OCI-LY1 (cell line): ENCODE results near the gene NKTR.

ENCODE experiments used
- H2AFZ ChIP-seq: fragments of 200-600 bp; sonication (generic), shearing (Covaris generic); 2 replicates; pipeline ENCODE4 v1.6.0; 2014; ENCODE audit warnings: antibody characterized with exemption, mild to moderate bottlenecking, low read length
- H3F3A ChIP-seq: fragments of 200-600 bp; sonication (generic), shearing (Covaris generic); 2 replicates; pipeline ENCODE4 v1.6.0; 2014; ENCODE audit warnings: mild to moderate bottlenecking, antibody characterized with exemption, low read length, moderate library complexity; ENCODE audit not compliant: insufficient read depth
- H3K27ac ChIP-seq: fragments of 200-600 bp; sonication (generic); 2 replicates; pipeline ENCODE4 v1.5.1; 2014; ENCODE audit warnings: low read length, mixed run types, mild to moderate bottlenecking, low read depth; ENCODE audit not compliant: poor library complexity, severe bottlenecking
- H3K27me3 ChIP-seq: fragments of 200-600 bp; sonication (generic); 2 replicates; pipeline ENCODE4 v1.6.0; 2014; ENCODE audit warnings: antibody characterized with exemption, mild to moderate bottlenecking, low read length, moderate library complexity; ENCODE audit not compliant: insufficient read depth
- H3K36me3 ChIP-seq: fragments of 200-600 bp; sonication (generic); 2 replicates; pipeline ENCODE4 v1.6.1; 2014; ENCODE audit warnings: mild to moderate bottlenecking, antibody characterized with exemption, low read length, moderate library complexity, mixed read lengths; ENCODE audit not compliant: insufficient read depth
- H3K4me1 ChIP-seq: fragments of 200-600 bp; sonication (generic); 2 replicates; pipeline ENCODE4 v1.5.1; 2014; ENCODE audit warnings: mild to moderate bottlenecking, low read length, moderate library complexity; ENCODE audit not compliant: insufficient read depth, severe bottlenecking
- H3K4me2 ChIP-seq: fragments of 200-600 bp; sonication (generic), shearing (Covaris generic); 2 replicates; pipeline ENCODE4 v1.6.1; 2014; ENCODE audit warnings: low read length
- H3K4me3 ChIP-seq: fragments of 200-600 bp; sonication (generic); 2 replicates; pipeline ENCODE4 v1.5.1; 2014; ENCODE audit warnings: low read length, low read depth, mild to moderate bottlenecking, mixed read lengths; ENCODE audit not compliant: poor library complexity, severe bottlenecking
- H3K79me2 ChIP-seq: fragments of 200-600 bp; shearing (Covaris generic); 2 replicates; pipeline ENCODE4 v1.6.1; 2016; ENCODE audit warnings: mixed run types, low read length, mixed read lengths; ENCODE audit not compliant: insufficient read depth
- H3K9ac ChIP-seq: fragments of 200-600 bp; sonication (generic), shearing (Covaris generic); 2 replicates; pipeline ENCODE4 v1.6.1; 2014; ENCODE audit warnings: mild to moderate bottlenecking, low read length, mixed read lengths
- H3K9me2 ChIP-seq: fragments of 200-600 bp; sonication (generic), shearing (Covaris generic); 2 replicates; pipeline ENCODE4 v1.6.1; 2014; ENCODE audit warnings: low read depth, mild to moderate bottlenecking, low read length, mixed read lengths
- H3K9me3 ChIP-seq: fragments of 200-600 bp; shearing (Covaris generic); 2 replicates; pipeline ENCODE4 v1.6.1; 2014; ENCODE audit warnings: low read length, mixed read lengths
- H4K20me1 ChIP-seq: fragments of 200-600 bp; sonication (generic), shearing (Covaris generic); 2 replicates; pipeline ENCODE4 v1.6.0; 2016; ENCODE audit warnings: mild to moderate bottlenecking, low read length; ENCODE audit not compliant: insufficient read depth
- CTCF ChIP-seq: fragments of 200-600 bp; sonication (generic), shearing (Covaris generic); IDR thresholded peaks from 2 replicates; pipeline ENCODE4 v1.5.1; 2017; ENCODE audit warnings: mild to moderate bottlenecking, antibody characterized with exemption, low read length, moderate library complexity, mixed read lengths
- EZH2 ChIP-seq: fragments of 200-600 bp; sonication (generic), shearing (Covaris generic); IDR thresholded peaks from 2 replicates; pipeline ENCODE4 v1.8.0; 2017; ENCODE audit warnings: borderline replicate concordance, mixed run types, mild to moderate bottlenecking, antibody characterized with exemption, low read length, moderate library complexity, mixed read lengths

NKTR gene

GRCh38 chr3:42690191-42690590, 89.7 kb downstream of the NKTR start:
- Histone ChIP-seq H3K79me2 (no peaks in the 10 kb centered on the region), H3K27ac (no peak overlapping the region), H3F3A (no peaks in the 10 kb centered on the region), H4K20me1 (no peaks in the 10 kb centered on the region), H3K9me2 (no peaks in the 10 kb centered on the region), H3K4me2 (no peak overlapping the region), H2AFZ (no peak overlapping the region), H3K27me3 (no peaks in the 10 kb centered on the region), H3K4me1 (no peaks in the 10 kb centered on the region), H3K9ac (no peak overlapping the region), H3K4me3 (no peak overlapping the region), H3K9me3 (no peaks in the 10 kb centered on the region), H3K36me3 (no peaks in the 10 kb centered on the region)
- TF ChIP-seq CTCF = no peak
- TF ChIP-seq EZH2 = no peak

- no peak overlapping the region for H3K4me2 ChIP-seq
- H4K20me1 ChIP-seq = no peaks in the 10 kb centered on the region
- H3K4me1 ChIP-seq = no peaks in the 10 kb centered on the region
- H3K27ac ChIP-seq = no peak overlapping the region
- H3K79me2 ChIP-seq = no peaks in the 10 kb centered on the region
- no peaks in the 10 kb centered on the region for H3K27me3 ChIP-seq
- H2AFZ ChIP-seq = no peak overlapping the region
- no peaks in the 10 kb centered on the region for H3K9me2 ChIP-seq
- no peaks in the 10 kb centered on the region for H3F3A ChIP-seq
- TF ChIP-seq CTCF (no peak), EZH2 (no peak)
- no peak overlapping the region for H3K4me3 ChIP-seq
- H3K9ac ChIP-seq = no peak overlapping the region
- no peaks in the 10 kb centered on the region for H3K9me3 ChIP-seq
- no peaks in the 10 kb centered on the region for H3K36me3 ChIP-seq
Measured at GRCh38 chr3:42690766-42691680, 90.5 kb downstream of the NKTR start.

GRCh38 chr3:42691816-42692666, 91.6 kb downstream of the NKTR start:
- Histone ChIP-seq H3K27me3 (no peaks in the 10 kb centered on the region), H3K36me3 (no peaks in the 10 kb centered on the region), H3K9me3 (no peaks in the 10 kb centered on the region), H3K4me1 (no peaks in the 10 kb centered on the region), H4K20me1 (no peaks in the 10 kb centered on the region), H3K9ac (no peak overlapping the region), H3K9me2 (no peaks in the 10 kb centered on the region), H2AFZ (no peak overlapping the region), H3K4me3 (no peak overlapping the region), H3K79me2 (no peaks in the 10 kb centered on the region), H3K4me2 (no peak overlapping the region), H3K27ac (no peak overlapping the region), H3F3A (no peaks in the 10 kb centered on the region)
- no peak for TF ChIP-seq CTCF
- no peak for TF ChIP-seq EZH2
